Calu3 (cell line): ENCODE measurements around the gene ABCA2. TPM values are rescaled to one million over a fixed set of nuclear protein-coding genes. Genes with fewer than 3 reads are reported as not detected.

ENCODE experiments used
- BruUV-seq: library from RNA; stranded (reverse); fragments of 400-500 nt; replicated peaks from 2 replicates; lab custom pipeline; 2021; lab: Mats Ljungman, UMichigan
- CTCF ChIA-PET: fragments of 300-600 bp; sonication (Branson Sonifier 250); formaldehyde crosslinking; loops from one replicate; lab custom pipeline; 2022; ENCODE audit warnings: antibody characterized with exemption; lab: Charles Lee
- DNase-seq: peaks from one replicate; pipeline ENCODE4 v3.0.0; 2022
- H3K27ac Mint-ChIP-seq: one replicate; pipeline ENCODE4 v1.8.0; 2022; ENCODE audit warnings: mixed read lengths; ENCODE audit not compliant: unreplicated experiment
- H3K27me3 Mint-ChIP-seq: one replicate; pipeline ENCODE4 v1.8.0; 2022; ENCODE audit warnings: mixed read lengths; ENCODE audit not compliant: unreplicated experiment
- H3K36me3 Mint-ChIP-seq: one replicate; pipeline ENCODE4 v1.8.0; 2022; ENCODE audit warnings: mild to moderate bottlenecking, moderate library complexity, mixed read lengths; ENCODE audit not compliant: insufficient read depth, unreplicated experiment
- H3K4me1 Mint-ChIP-seq: one replicate; pipeline ENCODE4 v1.8.0; 2022; ENCODE audit warnings: mild to moderate bottlenecking, low read depth, mixed read lengths; ENCODE audit not compliant: unreplicated experiment
- H3K4me3 Mint-ChIP-seq: one replicate; pipeline ENCODE4 v1.8.0; 2022; ENCODE audit warnings: mild to moderate bottlenecking, low read depth, moderate library complexity, mixed read lengths; ENCODE audit not compliant: unreplicated experiment
- H3K9me3 Mint-ChIP-seq: one replicate; pipeline ENCODE4 v1.8.0; 2022; ENCODE audit warnings: low read depth, mixed read lengths; ENCODE audit not compliant: unreplicated experiment
- intact Hi-C: fragments of 100-400 bp; cut with micrococcal nuclease; formaldehyde crosslinking; loops from one replicate; pipeline ENCODE4 v1.10.0; 2022; ENCODE audit not compliant: unreplicated experiment
- total RNA-seq: library from RNA; stranded (reverse); gene quantifications from 2 replicates; pipeline ENCODE4 v1.2.3, GENCODE V29; 2022
- TF ChIP-seq, protein P1 (sequence below): fragments of 200-600 bp; IDR thresholded peaks from one replicate; pipeline ENCODE4 v1.8.0; 2022; ENCODE audit warnings: antibody characterized with exemption; ENCODE audit not compliant: unreplicated experiment

The ABCA2 gene
- total RNA-seq, 1 experiment from 2014 or later: 47.6 TPM

DNA sequence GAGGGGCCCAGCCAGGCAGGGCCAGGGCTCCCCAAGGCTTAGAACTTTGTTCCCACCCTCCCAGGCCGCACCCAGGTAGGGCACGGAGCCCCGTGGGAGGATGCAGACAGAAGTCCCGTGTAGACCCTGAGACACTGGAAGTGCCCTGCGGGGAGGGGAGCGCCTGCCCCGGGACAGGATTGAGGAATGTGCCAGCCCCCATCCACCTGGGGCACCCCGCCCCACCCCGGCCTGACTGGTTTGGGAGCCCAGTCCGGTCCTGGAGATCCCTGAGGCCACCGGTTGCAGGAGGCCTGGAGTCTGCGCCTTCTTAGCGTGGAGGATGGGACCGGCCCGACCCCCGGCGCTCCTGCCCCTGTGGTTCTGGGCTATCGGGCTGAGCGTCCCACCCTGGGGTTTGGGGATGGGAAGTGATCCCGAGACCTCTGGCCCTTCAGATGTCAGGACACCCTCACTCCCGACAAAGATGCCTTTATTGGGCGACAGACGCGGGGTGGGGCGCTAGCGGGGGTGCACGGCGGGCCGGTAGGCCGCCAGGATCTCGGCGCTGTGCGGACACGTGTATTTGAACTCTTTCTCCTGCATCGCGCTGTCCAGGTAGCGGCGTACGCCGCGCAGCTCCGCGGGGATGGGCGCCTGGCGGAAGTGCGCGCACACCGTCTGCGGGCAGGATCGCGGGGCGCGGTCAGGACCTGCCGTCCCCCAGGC lies 33.7 kb downstream of the ABCA2 start:
- intact Hi-C loops: no loop called here
- H3K4me3 Mint-ChIP-seq: no peak overlapping the region
- BruUV-seq: no TSS peak
- peaks cover 4% of the 10 kb centered on the region for H3K27me3 Mint-ChIP-seq
- peaks cover 28% of the 10 kb centered on the region for H3K36me3 Mint-ChIP-seq
- no peak for DNase-seq
- peaks cover 11% of the 10 kb centered on the region for H3K4me1 Mint-ChIP-seq
- no peaks in the 10 kb centered on the region for H3K9me3 Mint-ChIP-seq
- CTCF ChIA-PET: no interaction called here
- TF ChIP-seq, protein P1, sequence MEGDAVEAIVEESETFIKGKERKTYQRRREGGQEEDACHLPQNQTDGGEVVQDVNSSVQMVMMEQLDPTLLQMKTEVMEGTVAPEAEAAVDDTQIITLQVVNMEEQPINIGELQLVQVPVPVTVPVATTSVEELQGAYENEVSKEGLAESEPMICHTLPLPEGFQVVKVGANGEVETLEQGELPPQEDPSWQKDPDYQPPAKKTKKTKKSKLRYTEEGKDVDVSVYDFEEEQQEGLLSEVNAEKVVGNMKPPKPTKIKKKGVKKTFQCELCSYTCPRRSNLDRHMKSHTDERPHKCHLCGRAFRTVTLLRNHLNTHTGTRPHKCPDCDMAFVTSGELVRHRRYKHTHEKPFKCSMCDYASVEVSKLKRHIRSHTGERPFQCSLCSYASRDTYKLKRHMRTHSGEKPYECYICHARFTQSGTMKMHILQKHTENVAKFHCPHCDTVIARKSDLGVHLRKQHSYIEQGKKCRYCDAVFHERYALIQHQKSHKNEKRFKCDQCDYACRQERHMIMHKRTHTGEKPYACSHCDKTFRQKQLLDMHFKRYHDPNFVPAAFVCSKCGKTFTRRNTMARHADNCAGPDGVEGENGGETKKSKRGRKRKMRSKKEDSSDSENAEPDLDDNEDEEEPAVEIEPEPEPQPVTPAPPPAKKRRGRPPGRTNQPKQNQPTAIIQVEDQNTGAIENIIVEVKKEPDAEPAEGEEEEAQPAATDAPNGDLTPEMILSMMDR: no peak
- H3K27ac Mint-ChIP-seq: no peak overlapping the region

DNA sequence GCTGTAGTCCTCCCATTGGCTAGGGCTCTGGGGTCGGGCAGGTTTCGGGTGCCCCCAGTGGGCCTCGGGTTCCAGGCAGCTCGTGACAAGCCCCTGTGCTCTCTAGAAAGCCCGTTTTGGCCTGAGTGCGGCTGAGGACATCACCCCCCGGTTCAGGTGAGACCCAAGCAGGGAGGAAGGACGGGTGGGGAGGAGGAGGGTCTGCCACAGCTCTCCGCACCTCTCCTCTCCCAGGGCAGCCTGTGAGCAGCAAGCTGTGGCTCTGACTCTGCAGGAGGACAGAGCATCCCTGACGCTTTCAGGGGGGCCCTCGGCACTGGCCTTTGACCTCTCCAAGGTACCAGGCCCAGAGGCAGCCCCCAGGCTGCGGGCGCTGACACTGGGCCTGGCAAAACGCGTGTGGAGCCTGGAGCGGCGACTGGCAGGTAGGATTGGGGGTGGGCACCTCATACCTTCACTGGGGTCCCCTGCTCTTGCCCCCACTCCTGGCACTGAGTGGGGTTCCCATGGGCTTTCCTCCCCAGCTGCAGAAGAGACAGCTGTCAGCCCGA lies 35.1 kb downstream of the ABCA2 start:
- Mint-ChIP-seq H3K4me1 (peaks cover 4% of the 10 kb centered on the region), H3K36me3 (peaks cover 28% of the 10 kb centered on the region), H3K27me3 (peaks cover 14% of the 10 kb centered on the region), H3K4me3 (peak overlapping the region; percentile 82), H3K9me3 (no peaks in the 10 kb centered on the region), H3K27ac (no peak overlapping the region)
- CTCF ChIA-PET: interaction anchor here (0.8 to 2.3 kb wide), 3 partner anchors 45 to 194 kb away, joined by 3 to 15 read pairs (median 3); no protein-coding TSS in a partner anchor
- TF ChIP-seq, protein P1: no peak
- no TSS peak for BruUV-seq
- DNase-seq: no peak
- intact Hi-C loops: no loop called here

GRCh38 chr9:136991993-136992818 lies 35.8 kb downstream of the ABCA2 start, which contains the start of gene PAXX:
Gene PAXX, plus strand, starts transcription at chr9:136992422. Its CDS starts 22 bp downstream, at chr9:136992444.
- Mint-ChIP-seq H3K9me3 (no peaks in the 10 kb centered on the region), H3K4me3 (peak within 1 kb of the TSS; percentile 82), H3K36me3 (peaks cover 28% of the 10 kb centered on the region), H3K27ac (no peak within 1 kb of the TSS), H3K27me3 (peaks cover 21% of the 10 kb centered on the region), H3K4me1 (no peaks in the 10 kb centered on the region)
- CTCF ChIA-PET: interaction anchor here (0.5 to 2.3 kb wide), 7 partner anchors 16 to 193 kb away, joined by 3 to 15 read pairs (median 3); no protein-coding TSS in a partner anchor
- BruUV-seq: TSS peak; percentile 88
- peak; percentile 93 for DNase-seq
- intact Hi-C loops: no loop called here
- TF ChIP-seq, protein P1: no peak

DNA sequence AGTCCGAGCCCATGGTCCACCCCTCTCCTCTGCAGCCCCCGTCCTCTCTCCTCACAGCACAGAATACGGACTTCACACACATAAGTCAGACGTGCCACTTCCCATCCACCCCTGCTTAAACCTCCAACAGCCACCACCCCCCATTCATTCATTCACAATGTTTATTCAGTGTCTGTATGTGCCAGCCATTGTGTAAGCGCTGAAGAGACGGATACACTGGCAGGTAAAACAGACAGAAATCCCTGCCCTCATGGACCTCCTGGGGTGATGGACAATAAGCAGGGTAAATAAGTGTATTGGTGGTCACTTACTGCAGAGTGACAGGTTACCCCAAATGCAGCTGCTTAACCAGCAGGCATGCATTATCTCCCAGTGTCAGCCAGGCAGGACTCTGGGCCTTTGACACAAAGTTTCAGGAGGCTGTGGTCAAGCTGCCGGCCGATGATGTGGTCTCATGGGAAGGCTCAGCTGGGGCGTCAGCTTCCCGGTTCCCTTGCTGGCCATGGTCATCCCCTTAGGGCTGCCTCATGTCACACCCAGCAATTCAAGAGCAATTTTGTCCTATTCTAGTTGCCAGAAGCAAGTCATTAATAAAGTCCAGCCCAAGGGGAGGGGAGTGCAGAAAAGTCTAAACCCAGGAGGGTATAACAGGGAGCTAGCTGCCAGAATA lies 37.7 kb downstream of the ABCA2 start:
- intact Hi-C loops: no loop called here
- no TSS peak for BruUV-seq
- TF ChIP-seq, protein P1: no peak
- peak overlapping the region; percentile 21 for H3K27ac Mint-ChIP-seq
- H3K36me3 Mint-ChIP-seq: peaks cover 23% of the 10 kb centered on the region
- no peaks in the 10 kb centered on the region for H3K4me1 Mint-ChIP-seq
- peaks cover 21% of the 10 kb centered on the region for H3K27me3 Mint-ChIP-seq
- peak overlapping the region; percentile 35 for H3K4me3 Mint-ChIP-seq
- H3K9me3 Mint-ChIP-seq: no peaks in the 10 kb centered on the region
- no peak for DNase-seq
- CTCF ChIA-PET: no interaction called here
